ENCODE data around the gene SEC61B.

The SEC61B gene

DNA sequence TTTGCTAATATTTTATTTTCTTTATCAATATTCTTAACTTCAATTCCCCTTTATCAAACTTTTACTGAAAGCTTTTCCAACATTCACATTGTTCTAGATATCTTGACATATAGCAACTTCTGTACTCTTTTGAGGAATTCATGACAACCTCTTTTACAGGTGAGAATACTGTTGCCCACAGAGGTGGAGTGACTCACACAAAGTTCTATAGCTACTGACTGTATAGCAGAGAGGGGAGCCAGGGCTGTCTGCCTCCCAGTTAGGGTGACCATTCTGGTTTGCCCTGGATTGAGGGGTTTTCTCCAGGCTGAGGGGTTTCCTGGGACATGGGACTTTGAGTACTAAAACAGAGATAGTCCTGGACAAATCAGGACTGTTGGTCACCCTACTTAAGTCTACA is 16.2 kb downstream of the SEC61B start:
- no peak for DNase-seq

DNA sequence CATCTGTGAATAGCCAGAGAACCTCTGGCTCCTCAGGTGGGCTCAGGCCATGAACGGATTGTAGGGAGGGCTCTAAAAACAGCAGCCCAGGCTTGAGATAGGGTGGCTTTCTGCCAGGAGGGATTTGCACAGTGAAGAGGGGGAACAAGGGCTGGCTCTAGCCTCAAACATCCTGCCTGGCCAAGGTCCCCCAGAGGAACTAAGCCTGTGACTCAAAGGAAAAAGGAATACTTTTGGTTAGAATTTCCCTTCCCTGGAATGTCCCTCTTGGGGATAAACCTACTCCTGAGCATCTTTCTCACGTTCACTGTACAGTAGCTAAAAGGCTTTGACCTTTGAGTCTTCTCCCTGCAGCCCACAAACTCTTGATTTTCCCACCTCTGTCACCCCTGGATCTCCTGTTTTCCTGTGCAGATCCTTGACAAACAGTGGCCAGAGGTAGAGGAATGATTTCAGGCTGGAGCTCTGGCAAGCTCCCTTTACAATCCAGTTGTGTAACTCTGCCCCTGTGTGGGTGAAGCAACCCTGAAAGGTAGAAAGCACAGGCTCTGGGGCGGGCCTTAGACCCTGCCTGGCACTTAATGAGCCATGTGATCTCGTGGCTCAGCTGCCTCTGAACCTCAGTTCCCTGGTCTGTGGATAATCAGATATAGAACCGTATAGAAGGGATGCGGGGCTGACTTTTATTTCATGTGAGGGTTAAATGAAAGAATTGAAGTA is 17.4 kb downstream of the SEC61B start:
- no peak for DNase-seq

DNA sequence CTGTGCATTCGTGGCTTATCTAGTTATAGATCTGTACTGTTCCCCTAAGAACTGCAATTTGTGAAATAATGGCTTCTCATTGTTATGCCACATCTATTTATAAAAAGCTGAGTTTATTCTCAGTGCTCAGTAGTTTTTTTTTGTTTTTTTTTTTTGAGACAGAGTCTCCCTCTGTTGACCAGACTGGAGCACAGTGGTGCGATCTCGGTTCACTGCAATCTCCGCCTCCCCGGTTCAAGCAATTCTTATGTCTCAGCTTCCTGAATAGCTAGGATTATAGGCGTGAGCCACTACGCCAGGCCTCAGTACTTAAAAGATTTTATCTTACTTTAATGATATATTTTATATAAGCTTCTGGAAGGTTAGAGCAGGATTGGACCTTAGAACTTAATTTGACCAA is 19.0 kb downstream of the SEC61B start:
- DNase-seq, result no peak

DNA sequence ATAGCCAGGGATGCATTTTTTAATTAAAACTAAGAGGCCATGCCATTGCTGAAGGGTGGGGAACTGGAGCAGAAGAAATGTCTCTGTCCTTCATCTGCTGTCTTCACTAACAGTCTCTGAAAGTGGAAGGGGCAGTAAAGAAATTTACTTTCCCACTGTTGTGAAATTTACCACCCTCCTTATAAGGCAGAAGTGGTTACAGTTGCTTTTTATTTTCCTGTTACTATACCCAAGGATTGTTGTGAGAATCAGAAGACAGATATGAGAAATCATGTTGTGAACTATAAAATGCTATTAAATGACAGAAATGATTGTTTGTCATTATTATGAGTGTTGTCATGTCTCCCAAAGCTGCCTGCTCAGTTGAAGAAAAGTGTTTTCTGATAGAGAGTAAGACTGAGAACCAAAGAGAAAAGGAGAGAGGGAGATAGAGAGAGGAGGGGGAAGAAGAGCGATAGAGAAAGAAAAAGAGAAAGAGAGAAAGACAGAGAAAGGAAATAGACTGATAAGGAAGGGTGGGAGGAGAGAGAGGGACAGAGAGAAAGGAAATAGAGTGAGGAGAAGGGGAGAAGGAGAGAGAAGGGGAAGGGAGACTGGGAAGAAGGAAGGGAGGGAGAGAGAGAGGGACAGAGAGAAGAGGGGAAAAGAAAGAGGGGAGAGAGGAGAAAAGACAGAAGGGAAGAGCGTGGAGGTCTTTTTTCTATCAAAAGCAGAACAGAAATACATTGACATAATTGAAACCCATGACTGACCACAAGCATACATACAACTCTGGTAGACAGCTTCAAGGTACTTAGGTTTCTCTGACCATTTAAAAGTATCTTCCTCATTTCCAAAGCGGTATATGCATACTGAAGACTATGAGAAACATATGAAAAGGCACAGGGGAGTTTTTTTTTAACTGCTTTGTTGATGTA is 22.5 kb downstream of the SEC61B start:
- peak in 1 of 2 donors; percentile 47 for DNase-seq

DNA sequence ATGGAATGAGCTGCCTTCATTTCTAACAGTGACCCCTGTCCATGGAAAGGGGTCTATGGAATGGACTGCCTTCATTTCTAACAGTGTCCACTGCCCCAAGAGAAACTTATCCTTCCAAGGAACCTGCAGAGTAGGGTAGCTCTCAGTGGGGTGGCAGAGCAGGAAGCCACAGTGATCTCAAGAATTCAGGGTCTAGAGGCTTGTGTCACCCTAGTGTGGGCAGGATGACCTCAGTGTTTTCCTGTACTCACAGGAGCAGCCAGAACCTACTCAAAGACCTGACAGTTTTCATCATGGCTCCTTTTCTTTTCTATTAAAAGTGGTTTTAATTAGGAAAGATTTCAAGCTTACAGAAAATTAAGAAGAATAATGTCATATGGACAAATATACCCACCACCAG is 27.5 kb downstream of the SEC61B start:
- DNase-seq, result peak; percentile 37 to 68

DNA sequence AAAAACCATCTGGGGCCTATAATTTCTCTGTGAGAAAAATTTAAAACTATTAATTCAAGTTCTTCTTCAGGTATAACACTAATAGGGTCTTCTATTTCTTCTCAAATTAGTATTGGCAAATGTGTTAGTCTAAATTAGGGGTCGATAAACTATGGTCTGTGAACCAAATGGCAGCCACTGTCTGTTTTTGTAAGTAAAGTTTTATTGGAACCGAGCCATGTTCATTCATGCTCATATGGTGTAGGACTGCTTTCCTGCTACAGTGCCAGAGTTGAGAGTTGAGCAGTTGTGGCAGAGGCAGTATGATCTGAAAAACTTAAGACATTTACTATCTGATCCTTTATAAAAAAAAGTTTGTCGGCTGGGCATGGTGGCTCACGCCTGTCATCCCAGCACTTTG is 29.1 kb downstream of the SEC61B start:
- DNase-seq, result no peak

DNA sequence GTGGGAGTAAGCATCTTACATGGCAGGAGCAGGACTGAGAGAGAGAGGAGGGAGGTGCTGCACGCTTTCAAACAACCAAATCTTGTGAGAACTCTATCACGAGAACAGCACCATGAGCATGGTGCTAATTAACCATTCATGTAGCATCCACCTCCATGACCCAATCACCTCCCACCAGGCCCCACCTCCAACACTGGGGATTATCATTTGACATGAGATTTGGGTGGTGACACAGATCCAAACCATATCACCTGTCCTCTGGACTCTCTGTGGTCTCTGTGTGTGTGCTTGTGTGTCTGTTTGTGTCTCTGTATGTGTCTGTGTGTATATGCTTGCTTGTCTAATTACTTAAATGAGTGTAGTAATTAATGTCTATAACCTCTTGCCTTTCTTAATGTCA is 31.1 kb downstream of the SEC61B start:
- DNase-seq, result no peak

DNA sequence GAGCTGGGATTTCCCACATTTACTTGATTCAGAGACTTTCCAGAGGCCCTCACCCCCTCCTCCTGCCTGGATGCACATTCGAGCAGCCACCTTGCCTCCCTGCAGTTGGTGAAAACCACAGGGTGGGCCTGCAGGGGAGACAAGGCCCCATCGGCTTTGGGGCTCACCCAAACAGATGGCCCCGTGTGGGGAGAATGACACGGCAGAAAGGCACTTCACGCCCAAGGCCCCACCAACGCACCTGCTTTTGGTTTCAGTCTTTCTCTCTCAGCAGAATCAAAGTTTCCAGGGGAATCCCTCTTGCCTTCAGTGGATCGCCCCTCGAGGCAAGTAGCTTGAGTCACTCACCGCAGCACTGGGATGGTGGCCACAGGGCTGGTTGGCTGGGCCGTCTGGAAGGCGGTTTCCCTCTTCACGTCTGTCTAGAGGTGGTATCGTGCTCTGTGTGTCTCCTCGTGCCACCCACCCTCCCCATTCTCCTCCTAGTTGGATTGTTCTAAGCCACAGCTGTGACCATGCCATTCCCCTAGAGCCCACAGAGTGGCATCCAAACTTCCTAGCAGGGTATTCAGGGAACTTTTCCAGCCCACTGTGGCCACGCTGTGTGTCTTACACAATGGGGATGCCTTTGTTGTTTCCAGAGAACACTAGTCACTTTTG is 31.8 kb downstream of the SEC61B start:
- peak; percentile 74 to 93 for DNase-seq

DNA sequence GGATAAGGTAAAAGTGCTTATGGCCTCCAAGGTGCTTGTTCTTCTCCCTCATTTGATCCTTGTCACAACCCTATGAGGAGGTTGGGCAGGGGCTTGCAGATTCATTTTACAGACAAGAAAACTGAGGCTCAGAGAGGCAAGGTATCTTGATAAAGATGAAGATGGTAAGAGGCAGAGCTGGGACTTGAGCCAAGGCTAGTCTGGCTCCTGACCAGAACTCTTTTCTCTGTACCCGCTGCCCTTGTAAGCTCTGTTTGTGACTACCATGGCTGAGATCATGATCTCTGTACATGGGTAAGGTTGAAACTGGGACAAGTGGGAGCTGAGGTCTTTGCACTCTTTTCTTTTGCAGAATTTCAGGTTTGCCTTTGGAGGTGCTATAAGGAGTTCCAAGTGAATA is 33.6 kb downstream of the SEC61B start:
- DNase-seq, result no peak

DNA sequence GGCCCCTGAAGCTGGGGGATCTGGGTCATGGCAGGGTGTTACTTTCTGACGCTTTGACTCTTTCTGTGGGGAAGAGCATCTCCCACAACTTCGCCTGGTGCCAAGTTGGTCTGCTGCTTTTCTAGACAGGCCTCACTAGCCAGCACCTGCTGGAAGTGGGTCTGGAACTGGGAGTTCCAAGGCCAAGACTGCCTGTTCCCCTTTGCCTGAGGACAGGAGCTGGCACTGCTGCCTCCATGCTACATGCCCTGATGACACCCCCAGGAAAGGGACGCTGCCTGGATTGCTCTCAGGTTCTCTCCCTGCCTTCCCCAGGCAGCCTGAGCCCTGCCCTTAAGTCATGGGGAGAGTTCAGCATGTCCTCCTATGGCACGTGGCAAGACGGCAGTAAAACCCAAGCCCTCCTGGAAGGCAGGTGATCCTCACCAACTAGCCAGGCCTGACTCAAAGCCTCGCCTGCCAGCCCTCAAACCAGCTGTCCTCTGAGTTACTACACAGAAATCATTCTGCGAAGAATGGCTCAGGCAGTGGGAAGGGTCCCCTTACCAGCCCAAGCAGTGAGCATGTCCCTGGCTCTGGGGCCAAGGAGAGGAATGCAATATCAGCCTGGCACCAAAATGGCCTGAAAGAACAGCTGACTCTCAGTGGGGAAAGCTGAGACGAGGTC is 35.8 kb downstream of the SEC61B start:
- DNase-seq, result no peak

DNA sequence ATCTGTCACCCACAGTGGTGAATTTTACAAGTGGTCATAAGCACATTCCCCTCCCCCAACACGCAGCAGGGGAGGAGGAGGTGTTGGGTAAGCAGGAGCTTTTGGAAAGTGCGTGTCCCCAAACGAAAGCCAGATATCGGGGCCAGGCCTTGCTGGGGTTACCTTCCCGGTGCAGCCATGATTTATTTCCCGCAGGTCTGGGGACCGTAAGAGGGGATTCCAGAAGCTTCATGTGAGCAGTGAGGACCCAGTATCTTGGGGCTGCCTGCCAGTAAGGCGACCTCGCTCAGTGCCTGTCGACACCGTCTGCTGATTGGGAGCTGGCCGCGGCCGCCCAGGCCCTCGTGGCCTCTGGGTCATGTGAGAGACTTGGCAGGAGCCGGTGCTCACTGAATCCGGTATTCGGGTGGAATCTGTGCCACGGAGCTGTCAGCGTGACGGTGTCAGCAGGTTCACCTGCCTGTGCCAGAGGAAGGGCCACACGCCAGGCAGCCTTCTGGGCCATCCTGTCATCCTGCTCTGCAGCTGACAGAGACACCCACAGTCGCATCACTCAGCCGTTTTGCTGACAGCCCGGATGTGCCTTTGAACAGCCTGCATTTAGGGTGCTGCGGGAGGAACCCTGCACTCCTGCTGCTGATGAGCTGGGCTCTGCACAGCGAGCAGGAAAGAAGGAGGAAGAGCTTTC is 37.3 kb downstream of the SEC61B start:
- peak in 1 of 2 donors; percentile 32 for DNase-seq

DNA sequence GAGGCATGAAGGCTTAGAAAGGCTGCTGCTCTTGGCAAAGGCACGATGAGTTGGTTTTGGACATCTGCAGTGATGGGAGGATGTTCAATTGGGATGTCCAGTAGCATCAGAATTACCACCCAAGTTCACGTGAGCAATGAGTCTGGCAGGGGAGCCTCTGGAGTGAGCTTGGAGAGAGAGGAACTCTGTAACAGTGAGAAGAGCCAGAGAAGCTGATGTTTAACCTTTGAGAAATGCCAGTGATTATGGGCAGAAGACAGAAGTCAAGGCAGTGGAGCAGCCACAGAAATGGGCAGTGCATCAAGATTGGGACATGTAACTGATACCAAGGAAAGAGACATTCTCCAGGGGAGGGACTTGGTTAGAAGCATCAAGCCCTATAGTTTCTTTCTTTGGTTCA is 39.8 kb downstream of the SEC61B start:
- DNase-seq, result no peak

DNA sequence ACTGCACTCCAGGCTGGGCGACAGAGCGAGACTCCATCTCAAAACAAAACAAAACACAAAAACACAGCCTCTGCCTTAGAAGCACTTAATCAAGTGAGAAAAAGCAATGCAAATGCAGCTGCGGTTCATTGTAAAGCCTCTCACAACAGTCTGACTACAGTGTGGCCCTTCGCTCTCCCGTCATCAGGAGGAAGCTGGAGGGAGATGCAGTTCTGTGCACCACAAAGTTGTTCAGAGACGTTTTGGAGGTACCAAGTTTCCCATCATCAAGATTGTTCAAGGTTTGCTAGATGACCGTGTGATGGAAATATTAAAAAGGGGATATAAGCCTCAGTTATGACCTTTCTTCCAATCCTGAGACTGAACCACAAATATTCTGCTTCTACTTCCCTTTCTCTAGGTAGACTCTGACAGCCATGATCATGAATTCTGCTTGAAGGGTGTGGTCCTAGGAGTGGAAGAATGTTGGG is 40.9 kb downstream of the SEC61B start:
- no peak for DNase-seq

DNA sequence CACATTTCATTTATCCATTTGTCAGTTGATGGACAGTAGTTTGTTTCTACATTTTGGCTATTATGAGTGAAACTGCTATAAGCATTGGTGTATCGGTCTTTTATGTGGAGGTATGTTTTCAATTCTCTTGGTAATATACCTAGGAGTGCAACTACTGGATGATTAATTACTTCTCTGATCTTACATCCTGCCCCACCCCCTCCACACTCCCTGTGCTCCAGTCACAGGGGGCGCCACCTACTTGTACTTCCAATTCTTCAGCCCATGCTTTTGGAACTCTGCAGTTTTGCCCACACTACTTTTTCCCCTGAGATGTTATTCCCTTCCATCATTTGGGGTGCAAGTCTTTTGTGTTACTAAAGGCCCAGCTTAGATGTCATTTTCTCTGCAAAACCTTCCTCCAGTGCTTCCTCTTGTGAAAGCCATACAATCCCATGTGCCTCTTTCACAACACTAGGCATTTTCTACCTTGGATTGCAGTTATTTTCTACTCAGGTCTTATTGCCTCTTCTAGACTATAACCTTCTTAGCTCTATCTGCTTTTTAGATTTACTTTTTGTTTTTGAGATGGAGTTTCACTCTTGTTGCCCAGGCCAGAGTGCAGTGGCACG is 42.1 kb downstream of the SEC61B start:
- peak; percentile 34 to 46 for DNase-seq

DNA sequence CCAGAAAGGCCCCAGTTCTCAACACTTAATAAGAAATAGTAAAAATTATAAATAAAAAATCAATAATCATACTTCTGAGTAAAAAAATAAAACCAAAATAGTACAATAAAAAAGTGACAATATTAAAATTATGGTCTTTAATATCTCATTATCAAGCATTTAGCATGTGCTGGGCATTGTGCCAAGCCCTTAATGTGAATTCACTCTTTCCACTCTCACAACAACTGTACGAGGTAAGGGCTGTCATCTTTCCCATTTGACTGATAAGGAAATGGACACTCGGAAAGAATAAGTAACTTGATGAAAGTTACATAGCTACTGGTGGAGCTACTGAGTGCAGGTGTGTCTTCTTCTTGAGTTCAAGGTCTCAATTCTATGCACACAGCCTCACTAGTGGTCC is 43.6 kb downstream of the SEC61B start:
- no peak for DNase-seq

DNA sequence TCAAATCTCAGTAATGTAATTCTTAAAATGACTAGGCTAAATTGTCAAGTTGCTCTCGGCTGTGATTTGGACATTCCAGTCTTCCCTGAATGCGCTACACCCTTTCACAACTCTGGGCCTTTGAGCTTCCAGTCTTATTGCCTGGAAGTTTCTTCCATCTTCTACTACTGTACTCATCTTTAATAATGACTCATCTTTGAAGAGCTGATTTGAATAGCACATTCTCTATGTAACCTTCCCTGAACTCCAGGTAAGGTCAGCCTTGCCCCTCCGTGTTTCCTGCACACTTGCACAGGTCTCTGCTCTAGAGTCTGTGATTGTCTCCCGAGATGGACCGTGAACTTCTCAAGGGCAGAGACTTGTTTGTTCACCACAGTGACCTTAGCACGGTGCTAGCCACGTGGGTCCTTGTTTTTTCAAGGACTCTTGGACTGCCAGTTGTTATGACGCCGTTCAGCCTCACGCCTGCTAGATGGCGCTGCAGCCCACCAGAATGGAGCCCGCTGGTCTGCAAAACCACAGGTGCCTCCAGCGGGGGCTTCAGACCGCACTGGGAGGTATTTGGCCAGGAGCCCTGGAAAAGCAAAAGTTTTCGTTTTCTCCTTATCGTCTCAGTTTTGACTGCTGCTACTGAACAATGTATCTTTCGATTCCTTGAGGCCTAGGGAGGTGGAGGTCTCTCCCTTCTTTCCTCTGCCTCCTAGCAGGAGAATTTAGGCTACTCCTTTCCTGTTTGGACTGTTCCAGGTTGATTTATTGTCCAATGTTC is 44.4 kb downstream of the SEC61B start:
- peak; percentile 53 to 82 for DNase-seq

DNA sequence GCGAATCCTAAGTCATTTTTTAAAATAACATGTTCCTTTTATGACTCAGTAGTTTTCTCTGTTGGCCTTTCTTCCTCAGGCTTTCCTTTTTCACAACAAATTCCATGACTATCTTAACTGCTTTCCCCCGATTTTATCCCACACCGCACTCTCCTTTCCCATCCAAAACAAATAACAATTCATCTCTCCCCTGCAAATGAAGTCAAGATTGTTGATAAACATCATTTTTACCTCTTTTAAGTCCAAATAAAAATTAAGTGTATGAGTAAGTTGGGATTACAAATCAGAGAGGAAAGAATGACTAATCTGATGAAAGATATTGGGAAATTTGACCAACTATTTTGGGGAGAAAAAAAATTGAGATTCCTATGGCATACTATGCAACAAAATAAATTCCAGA is 47.3 kb downstream of the SEC61B start:
- DNase-seq, result peak; percentile 32 to 41

DNA sequence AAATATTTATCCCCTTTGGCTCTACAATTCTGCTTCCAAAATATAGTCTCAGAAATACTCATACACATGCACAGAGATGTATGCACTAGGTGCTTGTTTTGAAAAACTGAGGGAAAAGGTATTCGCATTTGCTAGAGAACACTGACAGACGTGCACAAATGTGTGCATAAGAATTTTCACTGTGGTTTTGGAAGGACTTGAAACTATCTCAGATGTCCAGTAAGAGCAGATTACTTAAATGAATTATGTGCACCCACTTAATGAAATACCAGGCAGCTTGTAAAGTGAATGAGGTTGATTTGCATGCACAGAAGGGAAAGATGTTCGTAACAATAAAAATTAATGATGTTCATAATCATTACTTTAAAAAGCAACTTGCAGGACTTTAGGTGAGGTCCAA is 48.4 kb downstream of the SEC61B start:
- DNase-seq, result no peak

DNA sequence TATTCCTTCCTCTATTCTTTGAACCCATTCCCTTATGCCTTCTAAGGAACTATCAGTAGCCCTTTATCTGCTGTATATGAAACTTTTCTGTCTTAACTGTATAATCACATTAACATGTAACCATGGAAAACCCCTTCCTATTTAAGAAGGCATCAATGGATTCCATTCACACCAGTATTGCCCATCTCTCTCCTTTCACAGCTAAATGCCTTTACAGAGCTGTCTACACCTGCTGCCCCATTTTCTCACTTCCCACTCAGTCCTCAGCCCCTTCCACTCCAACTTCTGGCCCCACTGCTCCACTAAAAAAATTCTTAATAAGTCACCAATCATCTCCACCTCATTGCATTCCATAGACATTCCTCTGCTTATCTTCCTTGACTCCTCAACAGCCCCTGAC is 50.8 kb downstream of the SEC61B start:
- no peak for DNase-seq

DNA sequence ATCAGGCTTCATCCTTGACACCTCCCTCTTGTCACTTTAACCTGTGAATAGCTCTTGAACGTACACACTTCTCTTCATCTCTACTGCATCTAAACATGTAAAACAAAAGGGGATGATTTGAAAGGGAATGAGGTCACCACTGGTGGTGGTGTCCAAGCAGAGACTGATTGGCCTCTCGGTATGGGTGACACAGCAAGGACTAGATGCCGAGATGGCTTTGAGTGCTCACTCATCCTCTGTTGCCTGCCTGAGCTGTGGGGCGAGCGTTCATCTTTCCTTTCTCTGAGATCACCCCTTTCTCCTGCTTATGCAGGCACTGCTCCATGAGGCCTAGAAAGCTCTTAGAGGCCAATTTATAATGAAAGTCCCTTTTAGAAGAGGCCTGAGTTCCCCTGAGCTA is 51.9 kb downstream of the SEC61B start:
- no peak for DNase-seq

DNA sequence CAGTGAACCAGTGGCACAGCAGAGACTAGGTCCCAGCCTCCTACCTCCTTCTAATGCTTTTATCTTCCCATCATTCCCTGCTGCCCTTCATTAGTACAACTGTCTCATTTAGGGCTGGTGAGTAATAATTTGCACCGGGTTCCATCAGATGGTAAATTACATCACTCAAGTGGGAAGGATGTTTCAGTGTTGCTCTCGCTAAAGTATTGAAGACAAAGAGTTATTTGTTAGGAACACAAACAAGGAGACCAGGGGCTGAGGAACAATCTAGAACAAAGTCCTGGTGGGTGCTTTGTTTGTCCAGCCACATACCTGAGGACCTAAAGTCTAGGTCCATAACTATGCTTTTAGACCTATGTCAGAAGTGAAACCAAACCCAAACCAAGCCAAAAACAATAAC is 52.4 kb downstream of the SEC61B start:
- no peak for DNase-seq
